H1 (cell line): ENCODE data around the gene ACTN4. TPM values are rescaled to one million over a fixed set of nuclear protein-coding genes. Genes with fewer than 3 reads are reported as not detected.

ENCODE experiments used
- CTCF ChIA-PET: fragments of 300-600 bp; sonication (Branson Sonifier 250); formaldehyde crosslinking; loops from one replicate; lab custom pipeline; 2021; ENCODE audit not compliant: partially characterized antibody; lab: Charles Lee
- POLR2A ChIA-PET: fragments of 300-600 bp; sonication (Branson Sonifier 250); formaldehyde crosslinking; loops from one replicate; lab custom pipeline; 2021; ENCODE audit warnings: inconsistent platforms; ENCODE audit not compliant: partially characterized antibody; lab: Charles Lee
- DNase-seq, 2 experiments: peaks; one replicate each; pipeline versions ENCODE4 v3.0.0 to v3.0.0-alpha.2; 2010 to 2022; ENCODE audit warnings: low spot score in 2 of 2, low read depth in 1 of 2, mixed read lengths in 1 of 2
- FAIRE-seq: peaks from 2 replicates; lab custom pipeline; 2011; peaks lifted over from hg19 to GRCh38; lab: Jason Lieb, UNC
- H2AFZ ChIP-seq: 2 replicates; pipeline ENCODE4 v1.8.1; 2012; ENCODE audit warnings: low read length, inconsistent platforms
- H2AK5ac ChIP-seq: 2 replicates; pipeline ENCODE4 v1.6.1; 2013; ENCODE audit warnings: low read depth, low read length
- H2BK120ac ChIP-seq: replicated peaks from 2 replicates; pipeline ENCODE3; 2013; ENCODE audit warnings: low read depth, low read length, inconsistent platforms
- H2BK12ac ChIP-seq: 2 replicates; pipeline ENCODE4 v1.6.1; 2013; ENCODE audit warnings: low read depth, low read length
- H2BK15ac ChIP-seq: 2 replicates; pipeline ENCODE4 v1.6.1; 2013; ENCODE audit warnings: low read length
- H2BK20ac ChIP-seq: 2 replicates; pipeline ENCODE4 v1.6.1; 2013; ENCODE audit warnings: low read length
- H2BK5ac ChIP-seq: 2 replicates; pipeline ENCODE4 v1.6.1; 2013; ENCODE audit warnings: low read depth, low read length
- H3K14ac ChIP-seq: 2 replicates; pipeline ENCODE4 v1.6.1; 2013; ENCODE audit warnings: inconsistent platforms; ENCODE audit not compliant: insufficient read length
- H3K18ac ChIP-seq: 2 replicates; pipeline ENCODE4 v1.6.1; 2013; ENCODE audit warnings: low read length; ENCODE audit errors: extremely low read depth
- H3K23ac ChIP-seq: 2 replicates; pipeline ENCODE4 v1.6.1; 2013; ENCODE audit warnings: inconsistent platforms; ENCODE audit not compliant: insufficient read length
- H3K23me2 ChIP-seq: 2 replicates; pipeline ENCODE4 v1.6.1; 2013; ENCODE audit warnings: low read depth, low read length
- H3K27ac ChIP-seq: 2 replicates; pipeline ENCODE4 v1.6.1; 2011; ENCODE audit warnings: low read depth, low read length, inconsistent platforms
- H3K27me3 ChIP-seq, 4 experiments: replicated peaks in 1 of 4; 1 replicate in 1 of 4; 2 replicates in 3 of 4; pipeline versions ENCODE4 v1.6.1 to v1.8.1; 2011 to 2013; ENCODE audit warnings: low read length in 3 of 4, mild to moderate bottlenecking in 3 of 4, inconsistent platforms in 2 of 4, mixed read lengths in 2 of 4, moderate library complexity in 1 of 4; ENCODE audit not compliant: control insufficient read depth in 3 of 4, insufficient read depth in 3 of 4; ENCODE audit errors: extremely low read depth in 1 of 4
- H3K36me3 ChIP-seq, 4 experiments: 2 replicates each; pipeline versions ENCODE4 v1.6.1 to v1.8.1; 2011 to 2013; ENCODE audit warnings: mild to moderate bottlenecking in 4 of 4, low read length in 3 of 4, moderate library complexity in 2 of 4, control low read depth in 1 of 4, inconsistent platforms in 1 of 4; ENCODE audit not compliant: insufficient read depth in 4 of 4, control insufficient read depth in 2 of 4
- H3K4ac ChIP-seq: replicated peaks from 2 replicates; pipeline ENCODE3; 2013; ENCODE audit warnings: low read length, low read depth, mixed read lengths, inconsistent platforms; ENCODE audit not compliant: insufficient read length
- H3K4me1 ChIP-seq, 4 experiments: replicated peaks in 1 of 4; 1 replicate in 1 of 4; 2 replicates in 3 of 4; pipeline versions ENCODE4 v1.6.1 to v1.8.1; 2011 to 2013; ENCODE audit warnings: low read length in 3 of 4, inconsistent platforms in 2 of 4, mixed read lengths in 1 of 4; ENCODE audit not compliant: insufficient read depth in 4 of 4, control insufficient read depth in 3 of 4
- H3K4me2 ChIP-seq, 2 experiments: 2 replicates each; pipeline versions ENCODE4 v1.6.1 to v1.8.1; 2011 to 2013; ENCODE audit warnings: low read depth in 2 of 2, low read length in 2 of 2, control low read depth in 1 of 2, inconsistent platforms in 1 of 2, mild to moderate bottlenecking in 1 of 2; ENCODE audit not compliant: insufficient read depth in 1 of 2
- H3K4me3 ChIP-seq, 4 experiments: fragments of 200-600, 300-600 bp in 1 of 4; sonication (generic), shearing (Covaris generic), sonication (Bioruptor Twin) in 1 of 4; 2 replicates each; pipeline versions ENCODE4 v1.5.1 to v1.8.1; 2011 to 2016; ENCODE audit warnings: low read length in 4 of 4, low read depth in 3 of 4, control low read depth in 2 of 4, inconsistent platforms in 2 of 4, mild to moderate bottlenecking in 2 of 4, mixed read lengths in 1 of 4, moderate library complexity in 1 of 4; ENCODE audit not compliant: insufficient read depth in 2 of 4; ENCODE audit errors: extremely low read depth in 1 of 4
- H3K56ac ChIP-seq: replicated peaks from 2 replicates; pipeline ENCODE3; 2013; ENCODE audit warnings: low read depth, mild to moderate bottlenecking, mixed read lengths, low read length, inconsistent platforms; ENCODE audit not compliant: insufficient read length
- H3K79me1 ChIP-seq: 2 replicates; pipeline ENCODE4 v1.6.1; 2013; ENCODE audit warnings: low read depth, low read length, control low read depth
- H3K79me2 ChIP-seq, 2 experiments: 2 replicates each; pipeline versions ENCODE4 v1.6.1 to v1.8.1; 2012 to 2013; ENCODE audit warnings: low read length in 2 of 2, mild to moderate bottlenecking in 2 of 2, inconsistent platforms in 1 of 2; ENCODE audit not compliant: insufficient read depth in 2 of 2, control insufficient read depth in 1 of 2
- H3K9ac ChIP-seq, 4 experiments: replicated peaks in 1 of 4; 1 replicate in 1 of 4; 2 replicates in 3 of 4; pipeline versions ENCODE4 v1.6.1 to v1.8.1; 2011 to 2013; ENCODE audit warnings: low read depth in 3 of 4, low read length in 3 of 4, control low read depth in 2 of 4, mild to moderate bottlenecking in 2 of 4, moderate library complexity in 2 of 4, inconsistent platforms in 1 of 4; ENCODE audit errors: extremely low read depth in 1 of 4
- H3K9me3 ChIP-seq, 2 experiments: 2 replicates each; pipeline versions ENCODE4 v1.6.1 to v1.8.1; 2012 to 2013; ENCODE audit warnings: mild to moderate bottlenecking in 2 of 2, moderate library complexity in 2 of 2, control low read depth in 1 of 2, inconsistent platforms in 1 of 2, low read depth in 1 of 2, low read length in 1 of 2, mixed read lengths in 1 of 2; ENCODE audit not compliant: insufficient read depth in 2 of 2
- H4K20me1 ChIP-seq, 2 experiments: replicated peaks in 1 of 2; 2 replicates each; pipeline versions ENCODE3 to v1.8.1; 2011 to 2013; ENCODE audit warnings: inconsistent platforms in 2 of 2, low read length in 2 of 2, mild to moderate bottlenecking in 1 of 2; ENCODE audit not compliant: insufficient read depth in 2 of 2, control insufficient read depth in 1 of 2
- H4K5ac ChIP-seq: 2 replicates; pipeline ENCODE4 v1.6.1; 2013; ENCODE audit warnings: low read length, low read depth, mixed read lengths, inconsistent platforms; ENCODE audit not compliant: insufficient read length
- H4K8ac ChIP-seq: 2 replicates; pipeline ENCODE4 v1.8.0; 2013; ENCODE audit warnings: mild to moderate bottlenecking, moderate library complexity, low read length, inconsistent platforms; ENCODE audit not compliant: insufficient read depth; ENCODE audit errors: extremely low read depth
- H4K91ac ChIP-seq: replicated peaks from 2 replicates; pipeline ENCODE3; 2013; ENCODE audit warnings: low read length, mixed read lengths, inconsistent platforms; ENCODE audit not compliant: insufficient read length
- ATF3 ChIP-seq: IDR thresholded peaks from 2 replicates; pipeline ENCODE4 v1.6.1; 2011; ENCODE audit warnings: low read depth, mild to moderate bottlenecking, low read length; ENCODE audit not compliant: insufficient read depth
- CREB1 ChIP-seq: IDR thresholded peaks from 2 replicates; pipeline ENCODE4 v1.6.1; 2012; ENCODE audit warnings: inconsistent platforms
- JUN ChIP-seq: IDR thresholded peaks from 2 replicates; pipeline ENCODE4 v1.6.1; 2011; ENCODE audit warnings: low read depth, mild to moderate bottlenecking, improper control_type of control experiment, low read length
- NANOG ChIP-seq: IDR thresholded peaks from 2 replicates; pipeline ENCODE4 v1.6.1; 2011; ENCODE audit warnings: low read length, low read depth, mild to moderate bottlenecking, inconsistent platforms; ENCODE audit not compliant: insufficient read depth, poor library complexity, severe bottlenecking
- NRF1 ChIP-seq: IDR thresholded peaks from 2 replicates; pipeline ENCODE4 v1.6.1; 2011; ENCODE audit warnings: mild to moderate bottlenecking, low read depth, low read length, improper control_type of control experiment
- RFX5 ChIP-seq: IDR thresholded peaks from 2 replicates; pipeline ENCODE4 v1.6.1; 2011; ENCODE audit warnings: low read depth, low read length, improper control_type of control experiment, borderline replicate concordance
- SIRT6 ChIP-seq: IDR thresholded peaks from one replicate; pipeline ENCODE4 v1.7.1; 2012; ENCODE audit warnings: low read length, inconsistent platforms
- SP2 ChIP-seq: IDR thresholded peaks from 2 replicates; pipeline ENCODE4 v1.6.1; 2012; ENCODE audit warnings: mild to moderate bottlenecking, low read length, inconsistent platforms
- SP4 ChIP-seq: IDR thresholded peaks from 2 replicates; pipeline ENCODE4 v1.6.1; 2012; ENCODE audit warnings: low read length, inconsistent platforms
- WGBS, 2 experiments: shearing (Covaris generic) in 1 of 2; methylation state at CpG; one replicate each; pipeline versions ENCODE4 v1.1.6 to v1.1.7; 2013 to 2015; ENCODE audit warnings: low lambda C conversion rate in 2 of 2, mixed read lengths in 2 of 2, inconsistent platforms in 1 of 2, low coverage in 1 of 2, missing lambda C conversion rate in 1 of 2; ENCODE audit not compliant: insufficient replicate concordance in 2 of 2, insufficient coverage in 1 of 2, insufficient read length in 1 of 2; ENCODE audit errors: extremely low coverage in 1 of 2, missing lambda C conversion rate in 1 of 2; 5-methylcytosine and 5-hydroxymethylcytosine counted together
- polyA plus RNA-seq, 7 experiments: library from polyadenylated mRNA; depleted of rRNA in 3 of 7; stranded (reverse) in 5 of 7; unstranded in 2 of 7; fragments of >200 nt in 5 of 7; fragments of 200-250 nt in 2 of 7; gene quantifications; 1 replicate in 5 of 7; 2 replicates in 1 of 7; 4 replicates in 1 of 7; pipeline versions ENCODE4 v1.2.1 to v1.2.3, GENCODE V29; 2011 to 2013; ENCODE audit warnings: missing spikeins in 2 of 7, mixed read lengths in 2 of 7
- total RNA-seq: library from RNA; stranded (reverse); fragmentation: NEBNext Ultra II Directional; extraction: Animal tissue kit (Norgen Biotek cat#: 25700); gene quantifications from 2 replicates; pipeline ENCODE4 v1.2.1, GENCODE V29; 2021

ACTN4 gene
- total and polyA plus RNA-seq, 2 of the 8 experiments (the other 6 are each of a cell fraction or from before 2014, with no cell fraction given), result 211 to 520 TPM

GRCh38 chr19:38614289-38614688, 33.2 kb upstream of the ACTN4 start:
- Histone ChIP-seq H2BK5ac (no peak overlapping the region), H4K20me1 (no peaks in the 10 kb centered on the region), H3K4me1 (peaks cover 4 to 11% (median 7%) of the 10 kb centered on the region in 4 experiments), H2BK120ac (no peak overlapping the region), H3K79me2 (peaks cover 0 to 3% of the 10 kb centered on the region in 2 experiments; a peak in 2 of 4 replicates), H3K14ac (no peak overlapping the region), H3K79me1 (no peaks in the 10 kb centered on the region), H3K36me3 (no peaks in the 10 kb centered on the region), H3K9me3 (no peaks in the 10 kb centered on the region), H3K4me3 (no peak overlapping the region), H4K5ac (no peak overlapping the region), H2AFZ (no peak overlapping the region), H4K91ac (no peak overlapping the region), H3K56ac (no peak overlapping the region), H2BK20ac (no peak overlapping the region), H3K18ac (no peak overlapping the region), H3K27me3 (no peaks in the 10 kb centered on the region), H2AK5ac (no peak overlapping the region), H3K9ac (no peak overlapping the region), H3K4ac (no peak overlapping the region), H3K4me2 (no peak overlapping the region), H2BK15ac (no peak overlapping the region), H2BK12ac (no peak overlapping the region), H3K23me2 (peaks cover 2% of the 10 kb centered on the region), H4K8ac (no peak overlapping the region), H3K23ac (no peak overlapping the region), H3K27ac (no peak overlapping the region)
- no peak for FAIRE-seq
- WGBS, 2 experiments, result 83% methylated on average over 3 of the region's 3 CpGs; no CpG with 5 or more reads in 1 of the 2 experiments
- TF ChIP-seq SP4, result no peak
- no peak for TF ChIP-seq SP2
- no peak for TF ChIP-seq NANOG
- no peak for TF ChIP-seq NRF1
- TF ChIP-seq RFX5, result no peak
- no peak for TF ChIP-seq ATF3
- TF ChIP-seq JUN, result no peak
- TF ChIP-seq SIRT6, result no peak
- TF ChIP-seq CREB1, result no peak
- ChIA-PET CTCF (interaction anchor here (1.3 to 1.7 kb wide), 4 partner anchors 17 to 273 kb away, joined by 3 to 6 read pairs (median 4); no protein-coding TSS in a partner anchor), POLR2A (interaction anchor here (0.5 to 1.4 kb wide), 5 partner anchors 12 to 129 kb away, joined by 3 to 6 read pairs (median 3); no protein-coding TSS in a partner anchor)
- no peak for DNase-seq
